MCF 10A (cell line): ENCODE measurements around the gene TRAF7. TPM values are rescaled to one million over a fixed set of nuclear protein-coding genes. Genes with fewer than 3 reads are reported as not detected.
"Not testable (repeated sequence)": the region's sequence is repeated elsewhere in the genome, so short reads cannot be mapped to it uniquely, and the experiment has no call there.

Source experiments
- BruUV-seq: library from RNA; stranded (reverse); fragments of 400-500 nt; replicated peaks from 2 replicates; lab custom pipeline; 2021; lab: Mats Ljungman, UMichigan
- CTCF ChIA-PET: fragments of 300-600 bp; sonication (Branson Sonifier 250); formaldehyde crosslinking; extraction: SDS; loops from one replicate; lab custom pipeline; 2021; ENCODE audit warnings: antibody characterized with exemption, inconsistent platforms; lab: Yijun Ruan, JAX
- POLR2A ChIA-PET: fragments of 300-600, 350-650 bp; sonication (Branson Sonifier 250); formaldehyde crosslinking; extraction: SDS; loops from one replicate; lab custom pipeline; 2020; ENCODE audit warnings: antibody characterized with exemption, inconsistent platforms; lab: Yijun Ruan, JAX
- DNase-seq: peaks from one replicate; pipeline ENCODE4 v3.0.0-alpha.2; 2018; ENCODE audit not compliant: unreplicated experiment
- H3K27ac Mint-ChIP-seq: one replicate; pipeline ENCODE4 v1.8.0; 2022; ENCODE audit warnings: mild to moderate bottlenecking, low read depth, mixed read lengths; ENCODE audit not compliant: unreplicated experiment
- H3K27me3 Mint-ChIP-seq: one replicate; pipeline ENCODE4 v1.8.0; 2022; ENCODE audit warnings: mixed read lengths; ENCODE audit not compliant: insufficient read depth, unreplicated experiment
- H3K36me3 Mint-ChIP-seq: one replicate; pipeline ENCODE4 v1.8.0; 2022; ENCODE audit warnings: mild to moderate bottlenecking, moderate library complexity, mixed read lengths; ENCODE audit not compliant: insufficient read depth, unreplicated experiment
- H3K4me1 Mint-ChIP-seq: one replicate; pipeline ENCODE4 v1.8.0; 2022; ENCODE audit warnings: mixed read lengths; ENCODE audit not compliant: insufficient read depth, unreplicated experiment
- H3K4me3 Mint-ChIP-seq: one replicate; pipeline ENCODE4 v1.8.0; 2022; ENCODE audit warnings: mild to moderate bottlenecking, moderate library complexity, mixed read lengths; ENCODE audit not compliant: unreplicated experiment
- H3K9me3 Mint-ChIP-seq: one replicate; pipeline ENCODE4 v1.8.0; 2022; ENCODE audit warnings: mixed read lengths; ENCODE audit not compliant: unreplicated experiment
- intact Hi-C: fragments of 100-400 bp; cut with micrococcal nuclease; formaldehyde crosslinking; loops from 2 replicates; pipeline ENCODE4 v1.14.1; 2022
- total RNA-seq: library from RNA; stranded (reverse); gene quantifications from 2 replicates; pipeline ENCODE4 v1.2.3, GENCODE V29; 2022
- TF ChIP-seq, protein P1 (sequence below): fragments of 200-600 bp; IDR thresholded peaks from one replicate; pipeline ENCODE4 v1.8.0; 2022; ENCODE audit warnings: antibody characterized with exemption, mild to moderate bottlenecking; ENCODE audit not compliant: unreplicated experiment

Gene TRAF7
- total RNA-seq, 1 experiment from 2014 or later = 98.6 TPM

DNA sequence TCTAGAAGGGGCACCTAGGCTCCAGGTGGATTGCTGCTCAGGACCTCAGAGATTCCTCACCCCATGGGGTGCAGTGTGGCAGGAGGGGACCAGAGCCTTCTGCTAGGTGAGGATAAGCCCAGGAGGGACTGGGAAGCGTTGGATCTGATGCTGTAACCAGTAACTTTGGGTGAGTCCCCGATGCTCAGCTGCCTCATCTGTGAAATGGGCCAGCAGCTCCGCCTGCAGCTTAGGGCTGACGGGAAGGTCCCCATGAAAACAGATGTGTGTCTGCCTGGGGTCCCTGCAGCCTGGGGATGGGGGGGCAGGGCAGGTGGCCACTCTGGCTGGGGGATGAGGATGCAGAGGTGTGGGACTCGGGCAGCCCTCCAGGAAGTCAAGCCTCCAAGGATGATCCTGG lies 43.5 kb downstream of the TRAF7 start:
- no peaks in the 10 kb centered on the region for H3K9me3 Mint-ChIP-seq
- TF ChIP-seq, protein P1, sequence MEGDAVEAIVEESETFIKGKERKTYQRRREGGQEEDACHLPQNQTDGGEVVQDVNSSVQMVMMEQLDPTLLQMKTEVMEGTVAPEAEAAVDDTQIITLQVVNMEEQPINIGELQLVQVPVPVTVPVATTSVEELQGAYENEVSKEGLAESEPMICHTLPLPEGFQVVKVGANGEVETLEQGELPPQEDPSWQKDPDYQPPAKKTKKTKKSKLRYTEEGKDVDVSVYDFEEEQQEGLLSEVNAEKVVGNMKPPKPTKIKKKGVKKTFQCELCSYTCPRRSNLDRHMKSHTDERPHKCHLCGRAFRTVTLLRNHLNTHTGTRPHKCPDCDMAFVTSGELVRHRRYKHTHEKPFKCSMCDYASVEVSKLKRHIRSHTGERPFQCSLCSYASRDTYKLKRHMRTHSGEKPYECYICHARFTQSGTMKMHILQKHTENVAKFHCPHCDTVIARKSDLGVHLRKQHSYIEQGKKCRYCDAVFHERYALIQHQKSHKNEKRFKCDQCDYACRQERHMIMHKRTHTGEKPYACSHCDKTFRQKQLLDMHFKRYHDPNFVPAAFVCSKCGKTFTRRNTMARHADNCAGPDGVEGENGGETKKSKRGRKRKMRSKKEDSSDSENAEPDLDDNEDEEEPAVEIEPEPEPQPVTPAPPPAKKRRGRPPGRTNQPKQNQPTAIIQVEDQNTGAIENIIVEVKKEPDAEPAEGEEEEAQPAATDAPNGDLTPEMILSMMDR = no peak
- CTCF ChIA-PET = no interaction called here

GRCh38 chr16:2199621-2200139 lies 44.1 kb downstream of the TRAF7 start:
- CTCF ChIA-PET = no interaction called here
- BruUV-seq = no TSS peak
- Mint-ChIP-seq H3K9me3 (no peaks in the 10 kb centered on the region), H3K36me3 (no peaks in the 10 kb centered on the region), H3K4me1 (peaks cover 4% of the 10 kb centered on the region), H3K27ac (no peak overlapping the region), H3K27me3 (no peaks in the 10 kb centered on the region), H3K4me3 (no peak overlapping the region)
- intact Hi-C loops = no loop called here
- DNase-seq = no peak
- TF ChIP-seq, protein P1 = no peak
- POLR2A ChIA-PET = interaction anchor here (1.4 kb wide), 1 partner anchor 38 kb away, joined by 3 read pairs; no protein-coding TSS in a partner anchor

More for the DNA sequence above, 43.5 kb downstream of the TRAF7 start:
- no peak for DNase-seq
- POLR2A ChIA-PET = interaction anchor here (1.0 to 1.4 kb wide), 2 partner anchors 38 to 48 kb away, joined by 3 to 4 read pairs; no protein-coding TSS in a partner anchor
- H3K36me3 Mint-ChIP-seq = no peaks in the 10 kb centered on the region
- no peak overlapping the region for H3K27ac Mint-ChIP-seq
- H3K4me1 Mint-ChIP-seq = no peaks in the 10 kb centered on the region
- BruUV-seq = no TSS peak
- no peaks in the 10 kb centered on the region for H3K27me3 Mint-ChIP-seq
- no peak overlapping the region for H3K4me3 Mint-ChIP-seq
- intact Hi-C loops = no loop called here

DNA sequence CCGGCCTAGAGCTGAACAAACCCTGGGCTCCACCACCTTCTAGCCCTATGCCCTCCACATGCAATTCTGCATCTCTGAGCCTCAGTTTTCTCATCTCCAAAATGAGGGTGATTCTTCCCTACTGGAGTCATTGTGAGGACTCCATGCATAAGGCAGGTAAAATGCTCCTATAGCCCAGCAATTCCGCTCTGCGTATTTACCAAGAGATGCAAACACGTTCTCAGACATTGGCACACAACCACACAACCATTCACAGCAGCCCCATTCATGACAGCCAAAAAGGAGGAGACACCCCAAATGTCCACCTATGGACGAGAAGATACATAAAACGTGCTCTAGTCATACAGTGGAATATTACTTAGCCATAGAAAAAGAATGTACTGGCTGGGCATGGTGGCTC lies 44.7 kb downstream of the TRAF7 start:
- ChIA-PET POLR2A (no interaction called here), CTCF (no interaction called here)
- H3K4me3 Mint-ChIP-seq = no peak overlapping the region
- H3K4me1 Mint-ChIP-seq = peaks cover 6% of the 10 kb centered on the region
- no peaks in the 10 kb centered on the region for H3K36me3 Mint-ChIP-seq
- intact Hi-C loops = no loop called here
- BruUV-seq = no TSS peak
- no peak for DNase-seq
- no peak overlapping the region for H3K27ac Mint-ChIP-seq
- TF ChIP-seq, protein P1 = no peak
- H3K9me3 Mint-ChIP-seq = no peaks in the 10 kb centered on the region
- H3K27me3 Mint-ChIP-seq = no peaks in the 10 kb centered on the region

- H3K27me3 Mint-ChIP-seq = not testable (repeated sequence)
- ChIA-PET CTCF (interaction anchor here (0.6 to 1.6 kb wide), 5 partner anchors 8 to 340 kb away, joined by 3 to 7 read pairs (median 4); partner anchors contain the start of gene ECI1), POLR2A (interaction anchor here (1.1 to 4.0 kb wide), 4 partner anchors 9 to 48 kb away, joined by 6 to 22 read pairs (median 10); partner anchors contain the start of genes ECI1 and TRAF7)
Measured at GRCh38 chr16:2203119-2203688, 47.6 kb downstream of the TRAF7 start.

More at GRCh38 chr16:2203119-2203688, 47.6 kb downstream of the TRAF7 start:
- H3K36me3 Mint-ChIP-seq = peaks cover 18% of the 10 kb centered on the region
- H3K4me3 Mint-ChIP-seq = peak overlapping the region; percentile 68
- peaks cover 15% of the 10 kb centered on the region for H3K4me1 Mint-ChIP-seq
- DNase-seq, BruUV-seq, H3K9me3 Mint-ChIP-seq, intact Hi-C loops, H3K27ac Mint-ChIP-seq: not testable (repeated sequence)
